GM20000 (cell line): Measurements from ENCODE around the gene LASP1NB.
"Not testable (repeated sequence)": the region's sequence is repeated elsewhere in the genome, so short reads cannot be mapped to it uniquely, and the experiment has no call there.

Experiments used
- DNase-seq: peaks from one replicate; pipeline ENCODE4 v3.0.0; 2012; ENCODE audit warnings: low spot score
- CTCF ChIP-seq: IDR thresholded peaks from 2 replicates; pipeline ENCODE4 v1.5.1; 2012; ENCODE audit warnings: mild to moderate bottlenecking, control low read depth; ENCODE audit errors: extremely low read depth, missing control alignments

LASP1NB gene

GRCh38 chr17:38959508-38959907, 34.1 kb downstream of the LASP1NB start:
- DNase-seq: no peak
- no peak for TF ChIP-seq CTCF

- DNase-seq: no peak
- TF ChIP-seq CTCF: no peak
Observed at GRCh38 chr17:38960402-38960801, 35.0 kb downstream of the LASP1NB start.

GRCh38 chr17:38961413-38961812, 36.0 kb downstream of the LASP1NB start:
- TF ChIP-seq CTCF: no peak
- no peak for DNase-seq

- no peak for TF ChIP-seq CTCF
- DNase-seq: peak; percentile 77
Observed at GRCh38 chr17:38967290-38967738, 41.9 kb downstream of the LASP1NB start, which contains the start of gene FBXO47. TSS of gene FBXO47 (minus strand) at chr17:38967403. CDS start at chr17:38963025, 4,378 bp downstream.

- DNase-seq: no peak
- TF ChIP-seq CTCF: no peak
Observed at GRCh38 chr17:38969281-38969680, 43.9 kb downstream of the LASP1NB start.

GRCh38 chr17:38970128-38970527, 44.7 kb downstream of the LASP1NB start:
- no peak for TF ChIP-seq CTCF
- DNase-seq: no peak

GRCh38 chr17:38970804-38971203, 45.4 kb downstream of the LASP1NB start:
- no peak for DNase-seq
- TF ChIP-seq CTCF: no peak

- not testable (repeated sequence) for DNase-seq
Observed at GRCh38 chr17:38976187-38976551, 50.8 kb downstream of the LASP1NB start.
